SW 1271 (cell line): Measurements from ENCODE around the gene SPACDR.

Source experiments
- DNase-seq, 2 experiments: peaks; one replicate each; lab custom pipeline; 2025; lab: John Stamatoyannopoulos, UW

The SPACDR gene

DNA sequence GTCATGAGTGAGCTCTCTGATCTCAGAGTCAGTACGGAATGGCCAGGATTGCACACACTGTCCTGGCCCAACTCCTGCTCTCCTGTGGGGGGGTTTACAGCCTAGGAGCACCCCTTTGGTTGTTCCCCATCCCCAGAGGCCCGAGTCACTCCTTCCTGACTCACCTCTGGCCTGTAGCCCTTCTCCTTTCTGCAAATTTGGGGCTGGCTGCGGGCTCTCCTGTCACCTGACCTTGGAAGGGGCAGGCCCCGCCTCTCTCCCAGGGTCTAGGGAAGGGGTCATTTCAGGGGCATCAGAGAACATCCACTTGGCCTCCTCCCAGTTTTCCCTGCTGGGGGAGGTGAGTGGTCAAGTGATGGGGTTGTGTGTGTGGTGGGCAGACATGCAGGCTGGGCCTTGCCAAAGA is 21.4 kb upstream of the SPACDR start:
- DNase-seq = no peak

DNA sequence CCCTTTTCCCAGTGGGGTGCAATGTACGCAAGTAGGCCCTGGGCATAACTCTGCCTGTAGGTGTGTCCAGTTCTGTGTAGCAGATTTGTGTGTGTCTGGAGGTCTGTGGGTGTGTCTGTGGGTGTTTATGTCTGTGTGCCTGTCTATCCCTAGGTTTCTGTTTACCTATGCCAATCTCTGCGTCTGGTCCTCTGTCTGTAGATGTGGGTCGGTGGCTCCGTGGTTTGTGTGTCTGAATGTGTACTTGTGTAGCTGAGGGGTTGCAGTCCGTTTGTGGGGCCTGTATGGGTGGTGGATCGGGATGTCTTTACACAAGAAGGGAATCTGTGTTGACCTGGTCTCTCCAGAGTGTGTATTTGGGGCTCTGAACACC is 20.6 kb upstream of the SPACDR start:
- DNase-seq = no peak

DNA sequence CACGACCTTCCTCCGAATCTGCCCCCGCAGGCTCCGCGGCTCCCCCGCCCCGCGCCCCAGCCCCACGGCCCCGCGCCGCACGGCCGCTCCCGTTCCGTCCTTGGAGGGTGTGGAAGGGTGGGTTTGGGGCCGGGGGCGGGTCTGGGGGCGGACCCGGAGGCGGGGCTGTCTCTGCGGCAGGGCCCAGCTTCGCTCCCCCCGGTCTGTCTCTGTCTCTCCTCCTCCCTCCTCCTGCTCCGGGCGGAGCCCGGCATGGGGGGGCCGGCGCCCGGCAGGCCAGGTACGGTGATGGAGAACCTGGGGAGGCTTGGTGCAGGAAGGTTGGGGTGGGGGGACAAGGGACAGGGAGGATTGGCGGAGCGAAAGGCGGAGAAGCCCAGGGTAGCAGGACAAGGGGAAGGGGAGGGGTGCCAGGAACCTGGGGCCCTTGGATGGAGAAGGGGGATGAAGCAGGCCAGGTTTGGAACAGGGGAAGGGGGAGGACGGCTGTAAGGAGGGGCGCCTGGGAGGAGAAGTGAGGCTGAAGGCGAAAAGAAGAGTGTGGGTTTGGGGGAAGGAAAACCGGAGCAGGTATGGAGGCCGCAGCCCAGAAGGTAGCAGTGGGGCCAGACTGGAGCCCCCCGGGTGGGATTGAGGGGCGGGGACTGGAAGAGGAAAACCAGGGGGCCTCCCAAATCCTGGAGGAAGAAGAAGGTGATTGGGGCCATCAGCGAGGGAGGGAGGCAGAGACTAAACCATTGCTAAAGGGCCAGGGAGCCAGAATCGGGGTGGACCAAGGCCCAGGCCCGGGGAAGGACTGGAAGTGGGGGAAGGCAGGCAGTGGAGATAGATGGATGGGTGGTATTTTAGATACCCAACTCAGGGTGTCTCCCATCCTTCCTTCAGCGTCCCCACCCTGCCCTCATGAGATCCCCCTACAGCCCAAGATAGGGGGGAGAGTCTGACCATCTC is 19.9 kb upstream of the SPACDR start, which contains the start of gene NYAP1:
NYAP1 (plus strand) TSS at position 206 of the 951 bp plus-strand sequence. CDS start 1,385 bp downstream, outside the sequence.
- peak in 1 of 2 experiments; percentile 41 for DNase-seq

DNA sequence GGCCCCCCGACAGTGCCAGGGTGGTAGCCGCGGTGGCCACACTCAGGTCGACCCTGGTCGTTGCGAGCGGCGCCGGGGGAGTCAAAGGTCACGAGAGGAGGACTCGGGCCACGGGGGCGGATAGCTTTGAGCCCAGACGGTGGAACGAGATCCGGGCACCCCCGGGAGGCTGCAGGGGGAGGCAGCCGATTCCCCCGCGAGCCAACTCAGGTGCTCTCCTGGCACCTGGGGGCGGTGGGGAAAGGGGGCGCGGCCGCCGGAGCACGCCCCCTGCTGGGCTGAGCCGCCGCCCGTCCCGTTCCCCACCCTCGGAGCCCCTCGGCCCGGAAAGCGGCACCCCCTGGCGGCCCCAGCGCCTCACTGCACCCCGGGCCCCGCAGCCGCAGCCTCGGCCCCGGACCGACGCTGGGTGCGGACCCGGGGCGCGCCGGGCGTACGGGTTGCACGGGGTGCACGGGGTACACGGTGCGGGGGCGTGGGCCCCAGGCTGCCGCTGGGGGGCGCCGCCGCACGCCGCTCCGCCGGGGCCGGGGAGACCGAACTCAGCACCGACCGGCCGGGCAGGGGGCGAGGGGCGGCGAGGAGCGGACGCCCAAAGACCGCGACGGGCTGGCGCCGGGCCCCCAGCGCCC is 19.1 kb upstream of the SPACDR start:
- DNase-seq = peak in 1 of 2 experiments; percentile 37

DNA sequence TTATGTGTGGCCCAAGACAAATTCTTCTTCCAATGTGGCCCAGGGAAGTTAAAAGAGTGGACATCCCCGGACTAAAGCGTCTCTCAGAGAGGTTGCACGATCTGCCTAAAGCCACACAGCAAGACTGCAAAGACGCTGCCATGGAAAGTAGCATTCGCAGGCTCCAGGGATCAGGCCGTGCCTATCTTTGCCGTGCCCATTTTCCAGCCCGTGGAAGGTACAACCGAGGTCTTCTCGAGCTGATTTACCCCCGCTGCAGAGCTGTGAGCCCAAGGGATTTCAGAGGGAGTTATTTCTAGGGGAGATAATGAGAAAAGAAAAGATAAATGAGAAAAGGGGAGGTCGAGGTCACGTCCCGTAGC is 18.6 kb upstream of the SPACDR start:
- DNase-seq = no peak

DNA sequence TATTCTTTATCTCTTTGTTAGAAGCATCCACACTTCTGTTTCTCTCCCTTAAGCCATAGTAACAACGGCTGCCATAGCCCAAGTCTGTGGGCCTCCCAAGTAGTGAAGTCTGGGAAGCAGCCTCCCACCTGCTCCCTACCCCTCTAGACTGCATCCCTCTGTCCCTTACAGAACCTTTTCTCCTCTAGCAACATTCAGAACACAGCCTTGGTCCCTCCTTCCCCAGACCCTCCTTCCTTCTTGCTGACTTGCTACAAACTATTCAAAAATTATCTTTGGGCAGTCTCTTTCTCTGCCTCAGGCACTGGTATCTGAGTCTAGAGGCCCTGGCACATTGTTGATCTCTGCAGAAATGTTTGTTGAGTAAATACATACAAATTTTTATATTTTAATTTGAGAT is 17.4 kb upstream of the SPACDR start:
- DNase-seq = no peak

DNA sequence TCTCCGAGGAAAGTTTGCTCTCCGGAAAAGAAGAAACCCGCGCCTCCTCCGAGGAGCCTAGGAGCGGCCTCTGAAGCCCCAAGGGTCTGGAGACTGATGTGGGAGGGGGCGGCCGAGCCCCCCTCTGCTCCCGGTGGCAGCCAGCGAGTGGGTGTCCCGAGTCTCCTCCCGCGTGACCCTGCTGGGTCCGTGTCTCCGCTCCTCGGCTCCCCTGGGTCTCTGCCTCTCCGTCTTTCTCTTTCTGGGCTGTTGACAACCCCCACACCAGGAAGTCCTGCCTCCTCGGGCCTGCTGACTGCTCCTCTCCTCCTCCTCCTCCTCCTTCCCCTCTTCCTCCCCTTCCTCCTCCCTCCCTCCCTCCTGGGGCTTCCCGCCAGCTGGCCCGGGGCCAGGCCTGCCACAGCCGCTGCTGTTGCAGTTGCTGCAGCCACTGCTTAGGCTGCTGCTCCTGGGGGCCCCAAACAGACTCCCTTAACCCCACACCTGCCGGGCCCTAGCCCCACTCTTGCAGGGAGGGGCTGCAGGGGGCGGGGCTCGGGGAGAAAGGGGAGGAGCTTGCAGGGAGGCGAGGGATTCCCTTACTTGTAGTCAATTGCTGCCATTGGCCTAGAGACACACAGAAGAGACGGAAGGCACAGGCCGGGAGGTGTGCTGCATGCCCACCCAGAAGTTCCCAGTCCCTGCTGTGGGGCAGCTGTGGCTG is 15.0 kb upstream of the SPACDR start, which contains the start of gene TSC22D4:
TSC22D4 (minus strand) TSS at position 257 of the 703 bp plus-strand sequence. CDS start 1,176 bp downstream, outside the sequence.
- peak; percentile 60 to 91 for DNase-seq

DNA sequence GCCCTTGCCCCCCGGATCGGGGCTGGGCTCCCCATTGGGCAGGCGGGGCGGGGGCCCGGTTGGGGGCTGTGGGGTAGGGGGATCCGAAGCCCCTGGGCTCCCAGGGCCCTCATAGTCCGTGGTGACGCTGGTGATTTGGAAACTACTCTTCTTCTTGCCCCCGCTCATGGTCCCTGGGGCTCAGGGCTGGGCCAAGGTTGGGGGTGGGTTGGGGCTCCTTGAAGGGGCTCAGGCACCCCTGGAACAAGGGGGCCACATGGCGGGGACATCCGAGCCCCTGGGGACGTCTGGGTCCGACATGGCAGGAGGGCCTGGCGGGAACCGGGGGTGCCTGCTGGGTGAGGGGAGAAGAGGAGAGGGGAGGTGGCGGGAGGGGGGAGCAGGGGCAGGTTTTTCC is 13.8 kb upstream of the SPACDR start:
- no peak for DNase-seq

DNA sequence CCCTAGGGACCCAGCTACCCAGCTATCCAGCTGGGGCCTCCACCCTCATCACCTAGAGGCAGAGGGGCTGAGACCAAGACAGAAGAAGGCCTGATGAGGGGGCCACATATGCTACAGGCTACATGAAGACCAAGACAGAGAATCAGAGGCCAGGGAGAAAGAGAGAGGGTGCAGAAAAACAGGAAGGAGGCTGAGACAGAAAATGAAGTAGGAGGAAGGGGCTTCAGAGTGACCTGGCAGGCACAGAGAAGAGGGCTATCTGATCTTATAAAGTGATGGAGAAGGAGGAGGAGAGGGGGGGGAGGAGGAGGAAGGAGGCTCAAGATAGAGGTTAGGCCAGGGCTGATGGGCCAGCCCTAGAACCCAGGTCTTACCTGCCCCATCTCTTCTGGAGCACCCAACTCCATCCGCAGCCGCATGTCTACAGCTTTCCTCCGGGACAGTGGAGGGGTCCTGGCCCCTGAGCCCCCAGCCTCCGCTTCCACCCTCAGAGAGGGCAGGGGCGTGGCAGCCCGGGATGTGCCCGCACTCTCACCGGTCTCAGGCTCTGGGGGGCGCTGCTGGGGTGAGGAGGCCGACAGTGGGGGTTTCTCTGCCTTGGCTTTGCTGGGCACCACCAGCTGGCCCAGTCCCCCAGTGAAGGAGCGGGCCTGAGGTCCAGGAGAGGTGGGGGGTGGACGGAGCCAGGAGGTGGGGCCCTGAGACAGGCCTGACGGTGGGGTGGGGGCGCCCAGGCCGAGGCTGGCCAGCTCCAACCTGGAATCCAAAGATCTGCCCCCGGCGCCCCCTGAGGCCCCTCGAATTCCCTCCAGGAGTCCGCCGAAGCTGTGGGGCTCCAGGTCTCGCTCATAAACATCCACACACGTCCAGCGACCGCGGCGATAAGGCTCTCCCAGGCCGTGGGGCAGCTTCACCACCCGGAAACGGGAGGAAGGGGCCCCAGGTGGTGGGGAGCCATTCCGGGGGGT is 13.1 kb upstream of the SPACDR start:
- no peak for DNase-seq

DNA sequence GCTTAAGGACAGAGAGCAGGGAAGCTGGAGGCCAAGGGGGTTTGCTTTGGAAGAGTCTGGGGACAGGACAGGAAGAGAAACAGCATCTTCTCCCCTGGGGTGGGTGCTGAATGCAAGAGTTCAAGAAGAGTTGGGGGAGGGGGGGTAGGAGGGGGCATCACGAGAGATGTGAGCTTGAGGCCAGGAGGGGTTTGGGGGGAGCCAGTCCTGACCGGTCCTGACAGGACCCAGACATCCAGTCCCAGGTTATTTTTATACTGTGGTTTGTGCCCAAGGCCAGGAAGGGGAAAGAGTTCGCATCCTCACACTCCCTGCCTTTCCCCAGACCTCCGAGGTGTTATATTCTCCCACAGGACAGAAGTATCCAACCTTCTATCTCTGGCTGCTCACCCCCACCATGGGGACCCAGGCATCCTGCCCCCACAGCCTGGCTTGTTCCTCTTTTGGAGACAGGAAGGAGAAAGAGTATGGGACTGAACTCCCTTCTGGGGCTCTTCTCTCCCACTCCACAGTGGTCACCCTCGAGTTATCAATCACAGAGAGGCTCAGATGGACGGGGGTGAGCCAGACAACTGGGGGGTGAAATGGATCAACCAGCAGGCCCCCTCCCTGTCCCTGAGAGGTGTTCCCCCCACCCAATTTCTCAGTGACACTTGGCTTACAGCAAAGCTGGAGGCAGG is 12.2 kb upstream of the SPACDR start:
- DNase-seq = no peak

DNA sequence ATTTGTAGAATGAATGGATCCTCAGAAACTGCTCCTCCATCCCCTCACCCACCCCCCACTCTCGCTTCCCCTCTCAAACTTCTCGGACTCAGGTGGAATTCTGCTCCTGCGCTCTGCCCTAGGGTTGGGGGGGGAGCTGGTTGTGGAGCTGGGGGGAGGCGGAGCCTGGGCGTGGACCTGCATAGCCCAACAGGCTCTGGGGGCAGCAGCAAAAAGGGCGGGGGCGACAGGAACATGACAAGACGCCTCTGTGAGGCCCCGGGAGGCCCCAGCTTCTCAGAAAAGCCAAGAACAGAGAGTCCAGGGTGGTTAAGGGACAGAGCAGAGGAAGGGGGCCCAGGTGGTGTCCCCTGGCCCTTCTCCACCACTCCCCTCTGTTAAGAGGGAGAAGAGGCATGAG is 11.5 kb upstream of the SPACDR start:
- DNase-seq = no peak

DNA sequence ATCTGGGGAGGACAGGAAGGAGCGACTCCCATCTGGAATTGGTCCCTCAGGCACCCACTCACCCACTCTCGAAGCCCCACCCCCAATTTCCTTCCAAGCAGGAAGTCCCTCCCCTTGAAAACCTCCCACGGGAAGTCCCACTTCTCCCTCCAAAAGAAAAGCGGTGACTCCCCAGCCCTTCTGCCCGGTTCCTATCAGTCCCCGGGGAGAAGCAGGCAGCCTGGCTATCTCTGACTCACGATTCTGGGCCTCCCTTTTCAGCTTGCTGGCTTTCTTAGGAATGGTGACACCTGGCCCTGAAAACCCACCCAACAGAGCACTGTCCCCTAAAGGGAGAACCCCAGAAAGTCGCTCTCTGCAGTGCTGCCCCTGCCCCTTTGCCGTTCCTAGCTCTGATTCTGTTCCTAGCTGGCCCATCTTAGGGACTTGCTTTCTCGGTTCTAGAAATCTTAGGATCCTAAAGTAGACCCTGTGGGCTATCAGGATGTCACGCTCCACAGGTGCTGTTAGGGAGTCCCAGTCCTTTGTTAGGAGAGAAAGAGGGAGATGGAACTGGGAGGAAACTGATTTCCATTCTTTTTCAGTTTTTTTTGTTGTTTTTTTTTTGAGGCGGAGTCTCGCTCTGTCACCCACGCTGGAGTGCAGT is 8.9 kb upstream of the SPACDR start:
- no peak for DNase-seq

DNA sequence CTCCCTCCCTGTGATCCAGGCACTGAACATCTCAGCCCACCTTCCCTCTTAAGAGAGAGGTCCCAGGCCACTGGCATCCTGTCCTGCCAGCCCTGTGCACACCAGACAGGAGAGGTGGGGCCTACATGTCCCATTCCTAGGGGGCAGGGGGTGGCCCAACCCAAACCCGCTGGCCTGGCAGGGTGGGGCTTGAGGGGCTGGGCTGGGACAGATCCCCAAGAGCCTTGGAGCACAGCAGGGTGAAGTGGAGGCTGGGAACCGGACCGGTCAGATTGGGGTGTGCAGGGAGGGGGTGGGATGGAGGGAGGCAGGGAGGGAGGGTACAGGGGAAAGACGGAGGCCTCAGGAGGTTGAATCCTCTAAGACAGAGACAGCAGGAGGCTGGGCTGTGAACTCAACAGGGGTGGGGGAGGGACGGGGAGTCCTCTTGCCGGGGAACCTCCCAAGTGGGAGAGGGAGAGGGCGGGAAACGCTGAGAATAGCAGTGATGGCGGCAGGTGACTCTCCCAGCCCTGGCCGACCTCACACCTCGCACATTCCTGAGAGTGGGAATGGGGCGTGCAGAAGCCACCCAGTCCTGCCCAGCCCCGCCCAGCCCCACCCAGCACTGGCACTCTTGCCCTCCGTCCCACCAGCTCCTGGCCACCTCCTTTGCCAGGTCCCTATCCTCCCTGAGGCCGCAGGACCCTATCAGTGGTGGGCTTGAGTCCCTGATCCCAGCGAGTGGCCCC is 8.2 kb upstream of the SPACDR start:
- no peak for DNase-seq

DNA sequence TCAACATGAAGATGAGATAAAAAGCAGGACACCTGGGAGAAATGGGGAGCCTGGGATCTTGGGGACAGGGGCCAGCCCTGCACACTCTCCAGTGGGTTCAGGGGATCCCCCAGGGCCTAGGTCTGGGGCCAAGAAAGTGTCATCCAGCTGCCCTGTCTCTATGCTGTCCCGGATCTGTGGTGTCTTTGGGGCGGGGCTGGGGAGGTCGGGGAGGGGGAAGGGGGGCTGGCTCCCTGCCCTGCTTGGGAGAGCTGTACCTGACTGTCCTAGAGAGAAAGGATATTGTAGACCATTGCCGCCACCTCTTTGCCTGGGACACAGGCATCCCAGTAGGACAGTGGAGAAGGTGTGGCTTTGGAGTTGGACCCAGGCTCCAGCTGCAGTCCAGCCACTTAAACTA is 7.0 kb upstream of the SPACDR start:
- no peak for DNase-seq

DNA sequence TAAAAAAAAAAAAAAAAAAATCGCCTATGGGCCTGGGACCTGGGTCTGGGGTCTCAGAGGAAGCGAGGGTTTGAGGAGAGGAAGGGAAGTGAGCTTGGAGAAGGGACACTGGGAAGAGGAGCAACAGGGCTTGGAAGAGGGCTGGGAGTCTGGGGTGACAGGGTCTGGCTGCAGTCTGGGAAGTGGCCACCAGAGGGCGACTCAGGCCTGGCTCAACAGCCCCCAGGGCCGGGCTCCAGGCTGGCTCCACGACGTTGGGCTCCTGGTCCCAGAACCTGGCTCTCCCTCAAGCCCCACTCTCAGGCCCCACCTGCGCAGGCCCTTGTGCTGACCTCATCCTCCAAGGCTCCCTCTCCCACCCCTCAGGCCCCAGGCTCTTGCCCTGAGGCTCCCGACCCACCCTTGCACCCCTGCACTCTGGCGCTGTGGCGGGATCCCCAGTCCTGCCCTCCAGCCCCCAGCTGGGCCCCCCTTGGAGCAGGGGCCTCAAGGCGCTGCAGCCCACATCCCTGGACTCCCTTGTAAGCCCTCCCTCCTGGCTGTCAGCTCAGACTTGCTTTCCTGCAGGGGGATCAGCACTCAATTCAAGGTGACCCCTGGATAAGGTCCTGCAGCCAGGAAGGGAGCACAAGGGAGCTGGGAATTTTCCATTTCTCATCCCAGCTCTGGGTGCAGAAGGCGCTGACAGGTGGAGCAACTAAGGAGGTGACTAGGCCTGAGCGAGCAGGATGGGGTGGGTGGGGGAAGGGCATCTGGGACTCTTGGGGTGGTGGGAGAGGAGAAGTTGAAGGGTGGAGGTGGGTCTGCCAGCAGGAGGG is 5.4 kb upstream of the SPACDR start:
- peak in 1 of 2 experiments; percentile 53 for DNase-seq

DNA sequence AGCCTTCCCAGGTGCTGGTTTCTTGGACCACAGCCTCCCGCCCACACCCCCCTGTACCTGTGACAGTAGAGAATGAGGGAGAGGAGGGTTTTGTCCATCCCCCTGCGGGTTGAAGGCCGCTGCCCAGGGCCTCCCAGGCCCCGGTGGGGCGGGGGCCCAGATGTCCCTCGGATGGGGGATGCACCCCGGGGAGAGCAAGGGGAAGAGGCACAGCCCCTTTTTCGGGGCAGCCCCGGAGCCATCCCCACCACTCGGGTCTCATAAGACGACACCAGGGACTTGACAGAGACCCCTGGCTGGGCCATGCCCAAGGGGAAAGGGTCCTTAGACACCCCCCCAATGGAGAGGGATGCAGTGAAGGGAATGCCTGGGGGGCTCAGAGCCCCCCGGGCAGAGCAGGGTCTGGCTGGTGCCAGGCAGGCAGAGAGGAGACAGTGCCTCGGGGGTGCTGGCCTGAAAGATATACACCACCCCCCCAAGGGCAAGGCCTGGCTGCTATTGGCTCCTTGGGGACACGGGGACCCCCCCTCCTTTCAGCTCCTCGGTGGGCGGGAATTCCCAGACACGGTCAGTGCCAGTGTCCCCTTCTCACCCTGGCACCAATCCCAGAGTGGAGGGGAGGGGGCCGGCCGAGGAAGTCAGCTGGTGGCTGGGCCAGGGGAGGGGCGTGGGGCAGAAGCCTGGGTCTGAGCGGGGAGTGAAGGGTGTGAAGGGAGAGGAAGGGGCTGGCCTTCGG is 3.7 kb upstream of the SPACDR start:
- DNase-seq = no peak

DNA sequence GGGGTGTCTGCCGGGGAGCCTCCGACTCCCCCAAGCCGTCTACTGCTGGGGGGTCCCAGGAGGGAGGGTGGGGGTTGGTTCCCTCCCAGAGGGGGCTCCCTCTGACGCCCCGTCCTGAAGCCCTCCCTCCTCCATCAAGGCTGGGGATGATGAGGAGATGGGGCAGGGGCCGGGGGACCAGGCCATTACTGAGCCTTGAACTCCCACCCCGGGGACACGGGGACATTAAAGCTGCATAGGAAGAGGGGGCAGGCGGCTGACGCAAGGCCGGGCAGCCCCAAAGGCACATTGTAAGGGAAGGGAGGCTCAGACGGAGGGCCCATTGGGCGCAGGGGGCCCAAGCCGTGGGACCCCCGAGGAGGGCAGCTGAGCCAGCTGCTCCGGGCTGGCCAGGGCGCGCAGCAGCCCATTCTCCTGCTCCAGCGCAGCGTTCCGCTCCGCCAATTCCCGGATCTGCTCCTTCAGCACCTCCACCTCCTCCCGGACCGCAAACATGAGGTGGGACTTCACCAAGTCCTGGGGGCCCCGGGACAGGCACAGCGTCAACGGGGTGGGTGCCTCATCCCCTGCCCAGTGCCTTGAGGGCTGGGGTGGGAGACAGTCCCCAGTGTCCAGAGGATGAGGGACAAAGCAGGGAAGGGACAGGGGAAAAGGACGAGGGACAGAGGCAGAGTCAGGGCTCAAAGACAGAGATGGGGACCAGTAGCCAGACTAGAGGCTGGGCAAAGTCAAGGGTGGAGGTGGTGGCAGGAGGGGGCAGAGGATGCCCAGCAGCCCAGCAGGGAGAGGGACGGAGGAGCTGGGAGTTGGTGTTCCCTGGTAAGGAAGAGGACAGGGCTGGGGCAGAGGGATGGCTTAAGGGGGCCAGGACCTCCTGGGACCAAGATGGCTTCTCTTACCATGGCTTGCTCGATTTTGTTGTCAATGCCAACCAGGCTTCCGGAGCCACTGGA is 2.9 kb upstream of the SPACDR start:
- no peak for DNase-seq
